DMS53 treated with DMSO at 0.1 percent for 48 hours (cell line): Measurements from ENCODE around the gene TTLL5.

Experiments
- DNase-seq: peaks from one replicate; lab custom pipeline; 2025; ENCODE audit not compliant: unreplicated experiment; lab: John Stamatoyannopoulos, UW

The TTLL5 gene

DNA sequence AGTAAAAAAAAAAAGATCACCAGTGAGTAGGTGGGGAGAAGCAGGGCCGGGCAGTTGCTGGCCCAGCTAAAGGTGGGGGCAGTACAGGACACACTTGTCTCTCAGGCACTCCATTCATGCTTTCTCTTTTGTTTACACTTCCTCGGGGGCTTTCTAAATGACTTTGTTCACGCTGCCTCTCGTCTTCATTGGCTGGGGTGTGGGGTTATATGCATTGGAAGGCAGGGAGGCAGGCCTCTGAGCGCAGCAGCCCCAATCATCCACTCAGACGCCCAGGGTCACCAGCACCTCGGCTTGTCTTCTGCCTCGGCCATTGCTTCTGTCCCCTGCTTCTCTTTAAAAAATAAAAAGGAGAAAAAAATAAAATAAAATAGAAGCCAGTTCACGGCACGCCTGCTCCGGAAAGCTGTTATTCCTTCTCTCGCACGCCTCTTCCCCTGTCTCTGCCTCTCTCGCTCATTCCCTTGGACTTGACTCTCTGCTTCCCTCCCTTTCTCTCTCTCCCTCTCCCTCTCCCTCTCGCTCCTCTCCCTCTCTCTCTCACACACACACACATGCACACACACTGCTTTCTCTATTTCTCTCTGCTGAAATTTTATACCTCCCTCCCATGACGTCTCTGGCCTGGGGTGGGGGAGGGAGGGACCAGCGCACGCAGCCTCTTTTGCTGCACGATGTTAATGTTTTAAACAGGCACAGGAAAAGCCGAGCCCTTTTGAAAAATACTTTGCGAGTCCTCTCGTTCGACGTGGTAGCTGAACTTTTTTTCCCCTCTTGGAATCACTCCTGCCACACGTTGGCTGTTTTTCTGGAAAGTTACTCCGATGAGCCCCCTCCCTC, 320.6 kb downstream of the TTLL5 start, which contains the start of gene TGFB3:
Gene TGFB3 (minus strand): TSS at position 570 of the 840 bp plus-strand sequence. CDS start 1,102 bp downstream, outside the sequence.
- DNase-seq = peak; percentile 58

DNA sequence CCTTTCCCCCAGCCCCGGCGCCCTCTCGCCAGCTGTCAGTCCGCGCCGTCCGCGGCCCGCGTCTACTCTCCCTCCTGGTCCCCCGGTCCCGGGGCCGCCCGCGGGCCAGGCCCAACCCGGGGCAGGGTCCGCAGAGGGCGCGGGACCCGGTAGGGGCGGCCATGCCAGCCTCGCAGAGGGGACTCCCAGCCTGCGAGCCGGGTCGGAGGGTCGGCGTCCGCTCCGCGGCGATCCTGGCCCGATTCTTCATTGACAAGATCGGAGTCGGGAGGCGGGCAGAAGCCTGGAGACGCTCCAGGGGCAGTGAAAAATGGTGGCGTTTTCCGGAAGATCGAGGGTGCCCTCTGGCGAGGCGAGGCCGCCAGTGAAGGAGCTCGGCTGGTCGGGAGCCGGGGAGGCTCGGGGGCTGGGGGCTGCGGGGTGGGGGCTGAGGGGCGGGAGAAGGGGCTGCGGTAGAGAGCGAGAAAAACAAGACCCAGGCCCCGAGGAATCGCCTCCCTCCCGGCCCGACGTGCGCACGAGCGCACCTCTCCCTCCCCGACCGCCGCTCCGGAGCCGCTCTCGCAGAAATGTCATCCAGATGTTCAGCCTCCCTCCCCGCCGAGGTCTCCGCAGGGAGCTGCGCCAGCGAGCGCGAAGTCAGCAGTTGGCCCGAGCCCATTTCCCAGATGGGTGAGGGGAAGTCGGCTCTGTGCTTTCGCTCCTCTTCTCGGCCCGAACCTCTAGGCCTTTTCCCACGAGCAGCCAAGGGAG, 321.4 kb downstream of the TTLL5 start:
- peak; percentile 30 for DNase-seq

DNA sequence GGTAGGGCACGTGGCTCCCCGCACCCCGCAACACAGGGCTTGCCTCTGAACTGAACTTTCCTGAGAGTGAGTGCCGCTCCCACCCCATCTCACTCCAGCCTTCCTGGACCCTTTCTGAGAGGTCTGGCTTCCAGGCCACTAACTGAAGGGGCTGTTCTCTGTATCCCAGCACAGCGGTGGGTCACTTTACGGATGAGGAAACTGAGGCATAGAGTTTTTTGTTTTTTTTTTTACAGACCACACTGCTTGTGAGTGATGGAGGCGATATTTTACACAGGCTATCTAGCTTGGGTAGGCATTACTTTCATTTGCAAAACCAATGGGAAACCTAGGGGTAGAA, 321.9 kb downstream of the TTLL5 start:
- DNase-seq = no peak

DNA sequence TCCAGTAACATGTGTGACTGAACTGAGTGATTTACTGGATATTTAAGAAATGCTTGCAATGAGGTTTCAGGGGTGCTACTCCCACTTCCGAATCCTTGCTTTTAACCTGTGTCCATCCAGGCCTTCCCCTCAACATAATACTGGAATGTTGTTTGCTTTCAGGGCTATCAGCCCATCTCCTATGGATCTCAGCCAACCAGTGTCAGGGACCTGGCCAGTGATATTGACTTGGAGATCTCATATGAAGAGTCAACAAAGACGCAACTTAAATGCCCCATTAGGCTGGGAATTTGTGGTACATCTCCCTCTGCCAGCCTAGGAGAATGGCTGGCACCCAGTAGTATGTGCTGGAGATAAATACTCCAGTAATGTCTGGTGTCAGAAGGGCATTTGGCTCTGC, 323.6 kb downstream of the TTLL5 start:
- no peak for DNase-seq

DNA sequence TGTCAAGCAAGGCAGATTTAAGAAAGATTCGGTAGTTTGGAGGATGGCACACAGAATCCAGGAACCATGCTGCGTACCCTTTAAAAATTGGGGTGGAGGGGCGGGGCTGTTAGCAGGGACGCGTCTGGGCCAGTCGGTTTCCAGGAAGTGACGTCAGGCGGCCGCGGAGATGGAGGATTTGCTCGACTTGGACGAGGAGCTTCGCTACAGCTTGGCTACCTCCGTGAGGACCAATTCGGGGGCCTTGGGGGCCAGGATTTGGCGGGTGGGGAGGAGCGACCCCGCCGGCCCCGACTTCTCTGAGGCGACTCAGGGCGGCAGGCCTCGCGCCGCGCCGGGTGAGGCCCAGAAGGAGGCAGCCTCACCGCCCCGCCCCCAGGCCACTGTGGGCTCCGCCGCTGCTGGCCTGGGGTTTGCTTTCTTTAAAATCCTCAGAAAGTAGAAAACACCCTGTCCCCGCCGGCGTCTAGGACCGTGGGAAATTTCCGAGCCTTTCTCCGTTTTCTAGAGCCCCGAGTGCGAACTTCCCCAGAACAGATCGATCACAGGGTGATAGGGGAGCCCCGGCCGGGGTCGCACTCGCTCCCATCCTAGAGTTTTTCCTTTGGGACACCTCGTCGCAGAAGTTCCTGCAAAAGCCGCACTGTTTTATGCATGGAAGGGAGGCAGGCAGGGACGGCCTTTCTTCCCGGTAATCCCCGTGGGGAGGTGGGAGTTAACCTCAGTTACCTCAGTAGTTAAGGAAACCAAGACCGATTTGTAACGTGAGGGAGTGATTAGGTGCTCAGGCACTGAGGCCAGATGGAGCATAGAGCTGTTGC, 324.8 kb downstream of the TTLL5 start, which contains the start of gene IFT43:
Gene IFT43 (plus strand): TSS at position 146 of the 821 bp plus-strand sequence. CDS start 24 bp downstream, at position 170.
- DNase-seq = peak; percentile 29

DNA sequence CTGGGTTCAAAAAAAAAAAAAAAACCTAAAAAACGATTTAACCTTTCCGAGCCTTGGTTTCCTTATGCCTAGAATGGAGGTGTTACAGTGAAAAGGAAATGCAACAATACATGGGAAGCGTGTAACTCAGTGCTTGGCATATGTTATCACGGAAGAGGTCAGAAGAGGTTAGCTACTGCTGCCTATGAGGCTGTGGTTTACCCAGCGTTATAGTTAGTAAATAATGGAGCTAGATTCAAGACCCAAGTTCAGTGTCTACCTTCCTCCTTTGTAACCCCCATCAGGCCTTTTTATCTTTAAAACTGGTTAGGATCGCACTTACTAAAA, 325.4 kb downstream of the TTLL5 start:
- DNase-seq = no peak

DNA sequence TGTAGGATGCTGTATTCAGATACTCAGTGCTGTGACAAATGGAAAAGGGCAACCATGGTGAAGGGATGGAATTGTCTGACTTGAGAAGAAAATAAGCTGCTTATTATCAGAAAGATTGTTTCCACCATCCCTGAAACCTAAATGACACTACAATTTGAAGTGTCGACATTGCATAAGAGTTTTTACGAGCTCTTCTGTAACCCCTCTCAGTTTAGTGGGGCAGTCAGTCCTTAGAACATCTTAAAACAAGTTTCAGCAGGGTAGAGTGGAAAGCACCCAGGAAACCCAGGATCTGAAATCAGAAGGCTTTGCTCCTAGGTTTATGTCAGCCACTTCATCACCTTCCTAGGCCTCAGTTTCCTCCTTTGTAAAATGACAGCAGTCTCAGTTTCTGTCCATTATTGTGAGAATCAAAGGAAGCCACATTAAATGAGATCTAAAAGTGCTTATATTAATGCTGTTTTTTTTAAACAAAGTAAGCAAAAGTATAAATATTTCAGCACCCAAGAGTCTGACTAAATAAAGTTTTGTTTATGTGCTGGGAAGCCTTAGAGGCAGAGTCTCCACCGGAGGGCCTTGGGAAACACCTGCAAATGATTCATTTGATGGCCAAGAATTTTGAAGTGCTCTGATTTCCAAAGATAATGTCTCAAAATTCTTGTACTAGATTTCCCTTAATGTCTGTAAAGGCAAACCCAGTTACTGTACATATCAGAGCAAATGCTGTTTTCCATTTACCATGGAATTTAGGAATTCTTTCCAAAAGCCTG, 326.3 kb downstream of the TTLL5 start:
- no peak for DNase-seq

DNA sequence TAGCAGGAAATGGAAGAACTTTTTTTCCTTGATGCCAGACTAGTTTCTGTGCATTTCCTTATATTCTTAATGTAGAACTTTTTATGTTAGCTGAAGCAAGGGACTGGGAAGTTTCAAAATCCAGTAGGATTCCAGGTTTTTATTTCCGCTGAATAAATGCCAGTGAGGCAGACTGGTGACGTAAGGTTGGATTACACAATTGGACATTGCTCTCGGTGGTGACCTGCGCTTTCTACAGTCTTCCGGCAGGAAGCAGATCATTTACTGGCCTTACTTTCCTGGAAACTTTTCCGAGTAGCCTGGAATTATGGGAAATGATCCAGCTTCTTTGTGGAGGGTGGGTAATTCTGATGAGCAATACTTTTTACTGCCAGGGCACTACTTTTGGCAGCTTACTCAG, 328.1 kb downstream of the TTLL5 start:
- no peak for DNase-seq

DNA sequence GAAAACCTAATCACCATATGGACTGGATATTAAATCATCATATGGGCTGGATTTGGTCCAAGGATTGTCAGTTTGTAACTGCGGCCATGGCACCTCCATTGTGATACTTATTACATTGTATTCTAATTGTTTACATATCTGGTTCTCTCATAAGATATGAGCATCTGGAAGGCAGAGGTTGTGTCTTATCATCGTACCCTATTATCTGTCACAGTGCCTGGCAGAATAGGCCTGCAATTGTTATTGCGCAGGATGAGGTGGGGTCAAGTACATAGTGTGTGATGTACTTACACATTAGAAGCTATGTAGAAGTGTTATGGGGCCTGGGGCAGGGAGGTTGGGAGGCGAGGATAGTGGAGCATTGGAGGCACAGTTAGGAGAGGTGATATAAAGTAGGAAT, 329.3 kb downstream of the TTLL5 start:
- no peak for DNase-seq

DNA sequence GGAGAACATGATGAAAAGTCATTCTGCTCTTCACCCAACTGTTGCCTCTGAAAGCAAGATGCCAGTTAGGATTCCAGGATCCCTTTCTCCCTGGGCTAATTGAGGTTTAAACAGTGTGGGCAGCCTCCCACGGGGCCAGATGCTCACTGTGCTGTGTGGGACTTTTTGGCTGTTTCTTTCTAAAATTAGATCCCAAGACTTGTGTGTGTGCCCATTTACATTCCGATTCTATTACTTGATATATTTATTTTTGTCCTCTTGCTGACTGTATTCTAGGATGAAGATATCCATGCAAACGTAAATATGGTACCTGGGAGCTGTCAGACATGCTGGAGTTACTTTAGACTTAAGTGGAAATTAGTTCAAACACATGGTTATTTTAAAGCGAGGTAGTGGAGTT, 330.7 kb downstream of the TTLL5 start:
- DNase-seq = no peak

DNA sequence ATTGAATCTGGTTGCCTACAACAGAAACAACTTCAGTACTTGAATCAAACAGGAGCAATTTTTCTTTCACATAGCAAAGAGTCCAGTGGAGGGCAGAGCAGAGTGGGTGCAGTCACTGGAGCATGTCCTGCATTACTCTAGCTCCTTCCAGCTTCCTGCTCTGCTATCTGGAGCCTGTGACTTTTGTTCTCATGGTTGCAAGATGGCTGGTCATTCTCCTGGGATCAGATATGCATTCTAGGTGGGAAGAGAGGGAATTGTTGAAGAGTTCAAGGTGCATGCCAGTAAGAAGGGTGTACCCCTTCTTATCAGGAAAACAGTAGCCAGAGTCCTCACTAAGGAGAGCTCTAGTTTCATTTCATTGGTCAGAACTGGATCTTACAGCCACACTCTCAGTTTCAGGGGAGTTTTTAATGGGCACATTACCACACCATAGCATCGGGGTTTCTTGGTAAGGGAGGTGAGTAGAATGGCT, 332.6 kb downstream of the TTLL5 start:
- DNase-seq = no peak

DNA sequence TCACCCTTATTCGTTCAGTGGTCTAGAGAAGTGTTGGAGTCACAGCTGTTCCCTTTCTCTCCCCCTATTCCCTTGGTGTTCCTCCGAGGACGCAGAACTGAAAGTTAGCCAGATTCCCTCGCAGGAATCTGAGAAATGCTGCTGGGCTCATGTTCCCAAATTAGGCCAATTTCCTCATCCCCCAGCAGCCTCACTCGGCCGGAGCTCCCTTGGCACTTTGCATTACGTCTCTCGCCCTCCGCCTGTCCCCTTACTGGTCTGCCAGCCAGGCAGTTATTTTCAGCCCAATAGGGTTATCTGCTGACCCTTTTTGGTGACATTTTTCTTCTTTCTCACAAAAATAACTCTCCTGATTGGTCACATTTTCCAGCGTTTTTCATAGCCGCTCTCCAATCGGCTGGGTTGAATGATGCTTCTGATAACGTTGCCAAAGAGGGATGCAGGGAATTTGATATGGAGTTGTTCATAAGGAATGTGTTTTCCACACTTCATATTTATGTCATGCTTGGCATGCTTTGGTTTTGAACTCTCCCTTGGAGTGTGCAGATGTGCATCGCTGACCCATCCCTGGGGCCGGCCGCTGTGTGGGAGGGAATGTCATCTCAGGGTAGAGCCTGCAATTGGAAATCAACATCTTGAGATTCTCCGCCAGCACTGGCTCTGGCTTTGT, 334.5 kb downstream of the TTLL5 start:
- DNase-seq = no peak

DNA sequence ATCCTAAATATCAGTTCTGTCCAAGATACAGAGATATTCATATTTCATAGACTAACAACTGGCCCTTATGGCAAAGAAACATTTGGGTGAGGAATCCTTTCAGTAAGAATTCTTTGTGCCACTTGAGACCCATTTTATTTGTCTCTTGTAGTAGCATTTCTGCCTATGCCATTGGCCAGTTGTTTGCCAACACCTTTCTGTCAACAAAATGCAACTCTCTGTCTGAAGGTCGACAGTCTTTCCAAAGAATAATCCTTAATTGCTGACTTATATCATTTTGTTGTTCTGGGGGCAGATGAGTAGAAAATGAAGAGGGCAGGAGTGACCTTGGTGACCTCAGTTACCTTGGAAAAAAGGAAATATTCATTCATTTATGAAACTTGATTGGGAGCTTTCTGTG, 335.4 kb downstream of the TTLL5 start:
- no peak for DNase-seq

DNA sequence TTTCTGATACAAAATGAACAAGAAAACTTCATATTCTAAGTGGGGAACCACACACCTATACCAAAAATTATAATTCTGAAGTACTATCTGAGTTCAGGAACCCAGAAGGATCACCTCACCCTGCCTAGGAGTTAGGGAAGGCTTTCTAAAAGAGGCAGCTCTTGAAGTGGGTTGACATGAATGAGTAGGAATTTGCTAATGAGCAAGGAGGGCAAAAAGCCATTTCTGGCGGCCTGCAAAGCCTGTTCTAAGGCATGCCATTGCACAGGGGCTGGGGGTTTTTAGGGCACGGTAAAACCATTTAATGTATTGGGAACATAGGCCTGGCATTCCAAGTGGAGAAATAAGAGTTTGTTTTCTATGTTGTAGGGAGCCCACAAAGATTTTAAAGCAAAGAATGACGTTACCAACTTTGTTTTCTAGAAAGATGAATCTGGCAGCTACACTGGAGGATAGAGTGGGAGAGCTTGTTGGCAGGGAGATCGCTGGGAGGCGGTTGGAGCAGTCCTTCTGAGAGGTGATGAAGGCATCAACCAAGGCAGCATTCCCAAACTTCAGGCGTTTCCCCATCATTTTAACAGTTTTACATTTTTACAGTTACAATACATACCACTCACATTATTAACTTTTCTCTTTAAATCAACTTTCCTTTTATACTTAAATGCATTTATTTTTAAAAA, 338.6 kb downstream of the TTLL5 start:
- no peak for DNase-seq

DNA sequence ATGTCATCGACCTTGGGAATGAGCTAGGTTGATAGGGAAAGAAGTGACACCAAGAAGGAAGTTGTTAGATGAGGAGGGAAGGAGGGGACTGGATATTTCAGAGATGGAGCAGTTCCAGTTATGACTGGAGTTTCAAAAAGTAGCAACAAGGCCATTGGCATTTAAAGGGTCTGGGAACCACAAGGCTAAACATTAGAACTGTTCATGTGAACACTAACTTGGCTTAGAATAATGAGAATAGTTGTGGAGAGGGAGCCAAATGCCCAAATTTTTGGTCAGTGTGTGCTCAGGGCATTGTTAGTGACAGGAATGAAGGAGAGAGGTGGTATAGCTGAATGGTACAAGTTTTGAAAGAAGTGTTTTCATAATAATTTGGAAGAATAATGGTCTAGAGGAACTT, 341.3 kb downstream of the TTLL5 start:
- no peak for DNase-seq
